IMR-90 (cell line): ENCODE results near the gene OTUD7B. TPM values are rescaled to one million over a fixed set of nuclear protein-coding genes. Genes with fewer than 3 reads are reported as not detected.

ENCODE experiments used
- ATAC-seq: fragments of 200-7000 bp; cut with Tn5 transposase; 2 replicates; pipeline ENCODE4 v1.9.1; 2020; ENCODE audit warnings: low read depth, mild to moderate bottlenecking, moderate library complexity
- BruUV-seq: library from RNA; stranded (reverse); fragments of 400-500 nt; replicated peaks from 2 replicates; lab custom pipeline; 2021; lab: Mats Ljungman, UMichigan
- CTCF ChIA-PET: fragments of 300-600 bp; formaldehyde crosslinking; extraction: SDS; loops from one replicate; lab custom pipeline; 2021; ENCODE audit warnings: antibody characterized with exemption; lab: Yijun Ruan, JAX
- POLR2A ChIA-PET: fragments of 300-600 bp; sonication (Branson Sonifier 250); formaldehyde crosslinking; loops from one replicate; lab custom pipeline; 2022; ENCODE audit warnings: antibody characterized with exemption; ENCODE audit not compliant: unreplicated experiment; lab: Charles Lee
- DNase-seq: peaks from one replicate; pipeline ENCODE4 v3.0.0; 2013
- H2AFZ ChIP-seq: replicated peaks from 2 replicates; pipeline ENCODE3; 2013; ENCODE audit warnings: low read length, mild to moderate bottlenecking; ENCODE audit not compliant: poor library complexity
- H2AK5ac ChIP-seq: 2 replicates; pipeline ENCODE4 v1.6.1; 2013; ENCODE audit warnings: low read depth, low read length, inconsistent platforms
- H2AK9ac ChIP-seq: replicated peaks from 2 replicates; pipeline ENCODE3; 2013; ENCODE audit warnings: mild to moderate bottlenecking, low read depth, low read length, moderate library complexity; ENCODE audit not compliant: poor library complexity
- H2BK120ac ChIP-seq: 2 replicates; pipeline ENCODE4 v1.6.1; 2013; ENCODE audit warnings: low read depth, low read length, inconsistent platforms
- H2BK15ac ChIP-seq: 3 replicates; pipeline ENCODE4 v1.6.1; 2013; ENCODE audit warnings: low read depth, low read length, inconsistent platforms
- H2BK20ac ChIP-seq: 2 replicates; pipeline ENCODE4 v1.6.1; 2013; ENCODE audit warnings: low read depth, mild to moderate bottlenecking, inconsistent platforms, low read length, moderate library complexity
- H2BK5ac ChIP-seq: 2 replicates; pipeline ENCODE4 v1.6.1; 2013; ENCODE audit warnings: mild to moderate bottlenecking, low read depth, low read length, inconsistent platforms; ENCODE audit not compliant: poor library complexity, severe bottlenecking
- H3K14ac ChIP-seq: replicated peaks from 2 replicates; pipeline ENCODE4 v1.6.1; 2013; ENCODE audit warnings: low read depth, low read length, inconsistent platforms
- H3K18ac ChIP-seq: 2 replicates; pipeline ENCODE4 v1.6.1; 2013; ENCODE audit warnings: low read depth, low read length, control low read depth
- H3K23ac ChIP-seq: 2 replicates; pipeline ENCODE4 v1.6.1; 2013; ENCODE audit warnings: low read depth, low read length, inconsistent platforms
- H3K27ac ChIP-seq: 2 replicates; pipeline ENCODE4 v1.5.1; 2013; ENCODE audit warnings: mild to moderate bottlenecking, control low read depth, low read length; ENCODE audit not compliant: insufficient read depth
- H3K27me3 ChIP-seq: 2 replicates; pipeline ENCODE4 v1.6.1; 2013; ENCODE audit warnings: low read length; ENCODE audit not compliant: control insufficient read depth, insufficient read depth
- H3K36me3 ChIP-seq: 2 replicates; pipeline ENCODE4 v1.6.1; 2013; ENCODE audit warnings: low read length, mixed read lengths; ENCODE audit not compliant: control insufficient read depth, insufficient read depth
- H3K4ac ChIP-seq: 2 replicates; pipeline ENCODE4 v1.6.1; 2013; ENCODE audit warnings: low read depth, low read length, inconsistent platforms
- H3K4me1 ChIP-seq: 2 replicates; pipeline ENCODE4 v1.6.1; 2013; ENCODE audit warnings: low read length, mixed read lengths; ENCODE audit not compliant: control insufficient read depth, insufficient read depth
- H3K4me2 ChIP-seq: 2 replicates; pipeline ENCODE4 v1.6.1; 2013; ENCODE audit warnings: low read depth, mild to moderate bottlenecking, control low read depth, low read length, moderate library complexity
- H3K4me3 ChIP-seq: 2 replicates; pipeline ENCODE4 v1.5.1; 2013; ENCODE audit warnings: low read depth, mild to moderate bottlenecking, control low read depth, low read length, moderate library complexity; ENCODE audit not compliant: insufficient read depth
- H3K56ac ChIP-seq: 2 replicates; pipeline ENCODE4 v1.6.1; 2013; ENCODE audit warnings: low read length, inconsistent platforms; ENCODE audit not compliant: insufficient read depth; ENCODE audit errors: extremely low read depth
- H3K79me1 ChIP-seq, 2 experiments: 2 replicates each; pipeline ENCODE4 v1.6.1; 2013; ENCODE audit warnings: low read length in 2 of 2, inconsistent platforms in 1 of 2, low read depth in 1 of 2
- H3K9ac ChIP-seq: 2 replicates; pipeline ENCODE4 v1.6.1; 2013; ENCODE audit warnings: low read depth, low read length, control low read depth
- H3K9me1 ChIP-seq: 2 replicates; pipeline ENCODE4 v1.6.1; 2013; ENCODE audit warnings: low read length, inconsistent platforms; ENCODE audit not compliant: insufficient read depth
- H3K9me3 ChIP-seq: 2 replicates; pipeline ENCODE4 v1.6.1; 2013; ENCODE audit warnings: low read length; ENCODE audit not compliant: control insufficient read depth, insufficient read depth
- H4K20me1 ChIP-seq: 2 replicates; pipeline ENCODE4 v1.6.1; 2013; ENCODE audit warnings: low read length, inconsistent platforms; ENCODE audit not compliant: insufficient read depth
- H4K5ac ChIP-seq: 2 replicates; pipeline ENCODE4 v1.6.1; 2013; ENCODE audit warnings: mild to moderate bottlenecking, low read depth, low read length, control low read depth
- H4K8ac ChIP-seq, 2 experiments: 2 replicates each; pipeline ENCODE4 v1.6.1; 2013; ENCODE audit warnings: low read depth in 2 of 2, low read length in 2 of 2, control low read depth in 1 of 2, inconsistent platforms in 1 of 2
- H4K91ac ChIP-seq: 2 replicates; pipeline ENCODE4 v1.6.1; 2013; ENCODE audit warnings: low read depth, low read length, inconsistent platforms; ENCODE audit not compliant: insufficient read depth
- BHLHE40 ChIP-seq: fragments of 150-350 bp; IDR thresholded peaks from 2 replicates; pipeline ENCODE4 v1.6.1; 2016; ENCODE audit warnings: mild to moderate bottlenecking, low read depth, low read length
- CEBPB ChIP-seq: IDR thresholded peaks from 2 replicates; pipeline ENCODE4 v1.6.1; 2012; ENCODE audit warnings: low read depth, low read length, improper control_type of control experiment
- CHD1 ChIP-seq: IDR thresholded peaks from 2 replicates; pipeline ENCODE4 v1.6.1; 2012; ENCODE audit warnings: low read depth, low read length, improper control_type of control experiment
- CTCF ChIP-seq: conservative IDR thresholded peaks from 2 replicates; pipeline ENCODE4 v1.5.1; 2012; ENCODE audit warnings: mild to moderate bottlenecking, low read depth, low read length, improper control_type of control experiment
- ELK1 ChIP-seq: fragments of 150-350 bp; IDR thresholded peaks from 2 replicates; pipeline ENCODE4 v1.6.1; 2016; ENCODE audit warnings: low read depth, mild to moderate bottlenecking, low read length, moderate library complexity, borderline replicate concordance
- FOS ChIP-seq: fragments of 150-350 bp; IDR thresholded peaks from 2 replicates; pipeline ENCODE4 v1.6.1; 2016; ENCODE audit warnings: low read depth, low read length
- MAFK ChIP-seq: IDR thresholded peaks from 2 replicates; pipeline ENCODE4 v1.6.1; 2012; ENCODE audit warnings: low read depth, low read length, improper control_type of control experiment
- MAZ ChIP-seq: IDR thresholded peaks from 2 replicates; pipeline ENCODE4 v1.6.1; 2012; ENCODE audit warnings: low read depth, mild to moderate bottlenecking, low read length, improper control_type of control experiment, moderate library complexity, borderline replicate concordance
- NFE2L2 ChIP-seq: fragments of 150-350 bp; IDR thresholded peaks from 2 replicates; pipeline ENCODE4 v1.6.1; 2016; ENCODE audit warnings: low read depth, mild to moderate bottlenecking, low read length
- RAD21 ChIP-seq: IDR thresholded peaks from 2 replicates; pipeline ENCODE4 v1.6.1; 2012; ENCODE audit warnings: low read length, improper control_type of control experiment
- SMC3 ChIP-seq: fragments of 150-350 bp; IDR thresholded peaks from 2 replicates; pipeline ENCODE4 v1.6.1; 2016; ENCODE audit warnings: low read depth, mild to moderate bottlenecking, antibody characterized with exemption, low read length, moderate library complexity
- WGBS, 2 experiments: methylation state at CpG; one replicate each; pipeline versions ENCODE4 v1.1.5 to v1.1.7; 2013; ENCODE audit warnings: missing lambda C conversion rate in 2 of 2; ENCODE audit not compliant: insufficient read length in 1 of 2; ENCODE audit errors: extremely low coverage in 2 of 2; 5-methylcytosine and 5-hydroxymethylcytosine counted together
- dilution Hi-C: fragments of 300-500 bp; cut with HindIII; formaldehyde crosslinking; loops from one replicate; pipeline ENCODE4 v1.14.3; 2018; ENCODE audit warnings: low sequenced_read_pairs; ENCODE audit not compliant: unreplicated experiment
- in situ Hi-C: fragments of 300-500 bp; cut with MboI; formaldehyde crosslinking; loops from 3 replicates; pipeline ENCODE4 v1.14.3; 2019; ENCODE audit warnings: low sequenced_read_pairs, inconsistent platforms, mixed read lengths
- intact Hi-C: fragments of 100-400 bp; cut with micrococcal nuclease; formaldehyde crosslinking; loops from 2 replicates; pipeline ENCODE4 v1.10.0; 2022
- polyA plus RNA-seq, 3 experiments: library from polyadenylated mRNA; depleted of rRNA; stranded (reverse); fragments of >200 nt; gene quantifications; 2 replicates each; pipeline ENCODE4 v1.2.3, GENCODE V29; 2012; ENCODE audit warnings: low replicate concordance in 1 of 3
- total RNA-seq: library from RNA; depleted of rRNA; stranded (reverse); fragments of >200 nt; gene quantifications from 2 replicates; pipeline ENCODE4 v1.2.3, GENCODE V29; 2012

Gene OTUD7B
- total and polyA plus RNA-seq, 2 of the 4 experiments (the other 2 are of a cell fraction), result 7.5 to 18.6 TPM

GRCh38 chr1:149925751-149926150, 84.8 kb downstream of the OTUD7B start:
- H3K4ac ChIP-seq, result no peak overlapping the region

More at GRCh38 chr1:149925751-149926150, 84.8 kb downstream of the OTUD7B start:
- dilution Hi-C loops (no loop called here), in situ Hi-C loops (no loop called here), intact Hi-C loops (no loop called here)
- POLR2A ChIA-PET, result no interaction called here
- Histone ChIP-seq H4K8ac (no peak overlapping the region), H2BK15ac (no peak overlapping the region), H3K4me1 (peaks cover 3% of the 10 kb centered on the region), H3K9ac (no peak overlapping the region), H4K91ac (no peak overlapping the region), H2BK5ac (no peak overlapping the region), H3K27ac (no peak overlapping the region), H2AFZ (no peak overlapping the region), H3K23ac (no peak overlapping the region), H4K20me1 (peaks cover 8% of the 10 kb centered on the region; the same call in 1 of the 2 replicates), H3K18ac (no peak overlapping the region), H2AK9ac (no peak overlapping the region), H3K14ac (no peak overlapping the region), H3K56ac (no peak overlapping the region), H4K5ac (no peak overlapping the region), H3K4me2 (no peak overlapping the region), H3K79me1 (peaks cover 26 to 58% of the 10 kb centered on the region in 2 experiments), H3K4me3 (no peak overlapping the region), H2AK5ac (no peak overlapping the region), H2BK20ac (no peak overlapping the region), H3K9me3 (no peaks in the 10 kb centered on the region), H3K9me1 (peaks cover 7% of the 10 kb centered on the region; the same call in 1 of the 2 replicates), H3K27me3 (no peaks in the 10 kb centered on the region), H3K36me3 (peaks cover 33% of the 10 kb centered on the region), H2BK120ac (no peak overlapping the region)
- BruUV-seq, result no TSS peak
- no peak for TF ChIP-seq FOS
- no peak for TF ChIP-seq CTCF
- TF ChIP-seq ELK1, result no peak
- no peak for TF ChIP-seq CHD1
- no peak for TF ChIP-seq MAFK
- no peak for TF ChIP-seq MAZ
- no peak for TF ChIP-seq NFE2L2
- TF ChIP-seq RAD21, result no peak
- no peak for TF ChIP-seq SMC3
- TF ChIP-seq BHLHE40, result no peak
- TF ChIP-seq CEBPB, result no peak
- DNase-seq (no peak), ATAC-seq (no peak)
- no CpG with 5 or more reads among the region's 2 CpGs for WGBS, 2 experiments
- CTCF ChIA-PET, result no interaction called here
